Caco-2 (cell line): ENCODE results near the gene ENTPD7. TPM values are rescaled to one million over a fixed set of nuclear protein-coding genes. Genes with fewer than 3 reads are reported as not detected.
"Not testable (repeated sequence)": the region's sequence is repeated elsewhere in the genome, so short reads cannot be mapped to it uniquely, and the experiment has no call there.

ENCODE experiments used
- BruUV-seq: library from RNA; stranded (reverse); fragments of 400-500 nt; replicated peaks from 2 replicates; lab custom pipeline; 2021; lab: Mats Ljungman, UMichigan
- CTCF ChIA-PET: fragments of 300-600 bp; sonication (Branson Sonifier 250); formaldehyde crosslinking; loops from one replicate; lab custom pipeline; 2022; ENCODE audit warnings: antibody characterized with exemption; lab: Charles Lee
- POLR2A ChIA-PET: fragments of 300-600 bp; sonication (Branson Sonifier 250); formaldehyde crosslinking; loops from one replicate; lab custom pipeline; 2022; ENCODE audit warnings: antibody characterized with exemption; lab: Charles Lee
- DNase-seq, 2 experiments: peaks; one replicate each; pipeline versions ENCODE4 v3.0.0 to v3.0.0-alpha.2; 2020 to 2022
- H3K27me3 ChIP-seq: replicated peaks from 2 replicates; pipeline ENCODE4 v1.6.0; 2011; ENCODE audit warnings: low read length; ENCODE audit not compliant: control insufficient read depth, insufficient read depth
- H3K36me3 ChIP-seq: 2 replicates; pipeline ENCODE4 v1.5.1; 2011; ENCODE audit warnings: low read length; ENCODE audit not compliant: control insufficient read depth, insufficient read depth
- H3K4me1 ChIP-seq: fragments of 250-450 bp; sonication (Bioruptor Pico); 2 replicates; pipeline ENCODE4 v1.5.1; 2020; ENCODE audit warnings: mild to moderate bottlenecking
- H3K4me3 ChIP-seq: 2 replicates; pipeline ENCODE4 v1.5.1; 2011; ENCODE audit warnings: low read depth, mild to moderate bottlenecking, control low read depth, low read length
- H3K9me3 ChIP-seq: fragments of 250-450 bp; sonication (Bioruptor Pico); 2 replicates; pipeline ENCODE4 v1.5.1; 2020; ENCODE audit warnings: mild to moderate bottlenecking, moderate library complexity
- H3K27ac Mint-ChIP-seq: one replicate; pipeline ENCODE4 v1.8.0; 2022; ENCODE audit warnings: mixed read lengths; ENCODE audit not compliant: unreplicated experiment
- H3K27me3 Mint-ChIP-seq: one replicate; pipeline ENCODE4 v1.8.0; 2022; ENCODE audit warnings: mixed read lengths; ENCODE audit not compliant: insufficient read depth, unreplicated experiment
- H3K36me3 Mint-ChIP-seq: one replicate; pipeline ENCODE4 v1.8.0; 2022; ENCODE audit warnings: mild to moderate bottlenecking, mixed read lengths; ENCODE audit not compliant: insufficient read depth, unreplicated experiment
- H3K4me1 Mint-ChIP-seq: one replicate; pipeline ENCODE4 v1.8.0; 2022; ENCODE audit warnings: low read depth, mixed read lengths; ENCODE audit not compliant: unreplicated experiment
- H3K4me3 Mint-ChIP-seq: one replicate; pipeline ENCODE4 v1.8.0; 2022; ENCODE audit warnings: mild to moderate bottlenecking, moderate library complexity, mixed read lengths; ENCODE audit not compliant: unreplicated experiment
- H3K9me3 Mint-ChIP-seq: one replicate; pipeline ENCODE4 v1.8.0; 2022; ENCODE audit warnings: mixed read lengths; ENCODE audit not compliant: unreplicated experiment
- intact Hi-C: fragments of 100-400 bp; cut with micrococcal nuclease; formaldehyde crosslinking; loops from one replicate; pipeline ENCODE4 v1.10.0; 2022; ENCODE audit not compliant: unreplicated experiment
- total RNA-seq: library from RNA; stranded (reverse); gene quantifications from 2 replicates; pipeline ENCODE4 v1.2.3, GENCODE V29; 2022
- TF ChIP-seq, protein P1 (sequence below), 2 experiments: fragments of 200-600 bp in 1 of 2; IDR thresholded peaks; 1 replicate in 1 of 2; 2 replicates in 1 of 2; pipeline versions ENCODE4 v1.5.1 to v1.8.0; 2011 to 2022; ENCODE audit warnings: antibody characterized with exemption in 1 of 2, control low read depth in 1 of 2, inconsistent platforms in 1 of 2, low read depth in 1 of 2, low read length in 1 of 2, mild to moderate bottlenecking in 1 of 2, moderate library complexity in 1 of 2; ENCODE audit not compliant: insufficient read depth in 1 of 2, severe bottlenecking in 1 of 2, unreplicated experiment in 1 of 2

ENTPD7 gene
- total RNA-seq, 1 experiment from 2014 or later, result 36.0 TPM

DNA sequence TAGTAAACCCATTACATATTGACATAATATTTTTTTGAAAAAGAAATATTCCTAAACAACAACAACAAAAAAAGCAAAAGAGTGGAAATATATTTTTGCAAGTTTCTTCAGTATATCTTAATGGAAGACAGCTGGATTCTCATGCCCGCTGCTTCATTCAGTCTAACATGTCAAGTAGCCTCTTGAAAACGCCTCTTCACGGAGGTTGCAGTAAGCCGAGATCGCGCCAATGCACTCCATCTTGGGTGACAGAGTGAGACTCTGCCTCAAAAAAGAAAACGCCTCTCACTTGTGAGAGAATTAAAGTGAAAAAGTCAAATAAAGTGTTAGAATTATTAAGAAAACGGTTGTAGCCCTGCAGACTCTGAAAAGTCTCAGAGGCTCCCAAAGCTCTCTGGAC is 74.1 kb downstream of the ENTPD7 start:
- Histone ChIP-seq H3K4me3 (peak overlapping the region; percentile 23), H3K4me1 (no peaks in the 10 kb centered on the region; the same call in 1 of the 2 replicates), H3K36me3 (no peaks in the 10 kb centered on the region; the same call in 1 of the 2 replicates), H3K27me3 (no peaks in the 10 kb centered on the region), H3K9me3 (no peaks in the 10 kb centered on the region)
- POLR2A ChIA-PET, result interaction anchor here (0.8 to 1.9 kb wide), 2 partner anchors 112 to 113 kb away, joined by 3 to 12 read pairs; partner anchors contain the start of gene SLC25A28
- no peaks in the 10 kb centered on the region for H3K9me3 Mint-ChIP-seq
- H3K36me3 Mint-ChIP-seq, result peaks cover 57% of the 10 kb centered on the region
- no peak overlapping the region for H3K27ac Mint-ChIP-seq
- BruUV-seq, result no TSS peak
- TF ChIP-seq, protein P1, sequence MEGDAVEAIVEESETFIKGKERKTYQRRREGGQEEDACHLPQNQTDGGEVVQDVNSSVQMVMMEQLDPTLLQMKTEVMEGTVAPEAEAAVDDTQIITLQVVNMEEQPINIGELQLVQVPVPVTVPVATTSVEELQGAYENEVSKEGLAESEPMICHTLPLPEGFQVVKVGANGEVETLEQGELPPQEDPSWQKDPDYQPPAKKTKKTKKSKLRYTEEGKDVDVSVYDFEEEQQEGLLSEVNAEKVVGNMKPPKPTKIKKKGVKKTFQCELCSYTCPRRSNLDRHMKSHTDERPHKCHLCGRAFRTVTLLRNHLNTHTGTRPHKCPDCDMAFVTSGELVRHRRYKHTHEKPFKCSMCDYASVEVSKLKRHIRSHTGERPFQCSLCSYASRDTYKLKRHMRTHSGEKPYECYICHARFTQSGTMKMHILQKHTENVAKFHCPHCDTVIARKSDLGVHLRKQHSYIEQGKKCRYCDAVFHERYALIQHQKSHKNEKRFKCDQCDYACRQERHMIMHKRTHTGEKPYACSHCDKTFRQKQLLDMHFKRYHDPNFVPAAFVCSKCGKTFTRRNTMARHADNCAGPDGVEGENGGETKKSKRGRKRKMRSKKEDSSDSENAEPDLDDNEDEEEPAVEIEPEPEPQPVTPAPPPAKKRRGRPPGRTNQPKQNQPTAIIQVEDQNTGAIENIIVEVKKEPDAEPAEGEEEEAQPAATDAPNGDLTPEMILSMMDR (IDR thresholded peaks at IDR 0.05; ENCODE audit: insufficient read depth in 1 of 2, low read depth in 1 of 2, low read length in 1 of 2, severe bottlenecking in 1 of 2, unreplicated experiment in 1 of 2), result no peak
- intact Hi-C loops, result no loop called here
- no peak for DNase-seq
- H3K4me1 Mint-ChIP-seq, result peaks cover 13% of the 10 kb centered on the region
- H3K4me3 Mint-ChIP-seq, result peak overlapping the region; percentile 96
- CTCF ChIA-PET, result interaction anchor here (1.6 to 2.0 kb wide), 2 partner anchors 49 to 74 kb away, joined by 5 to 9 read pairs; partner anchors contain the start of genes ABCC2 and ENTPD7
- no peaks in the 10 kb centered on the region for H3K27me3 Mint-ChIP-seq

DNA sequence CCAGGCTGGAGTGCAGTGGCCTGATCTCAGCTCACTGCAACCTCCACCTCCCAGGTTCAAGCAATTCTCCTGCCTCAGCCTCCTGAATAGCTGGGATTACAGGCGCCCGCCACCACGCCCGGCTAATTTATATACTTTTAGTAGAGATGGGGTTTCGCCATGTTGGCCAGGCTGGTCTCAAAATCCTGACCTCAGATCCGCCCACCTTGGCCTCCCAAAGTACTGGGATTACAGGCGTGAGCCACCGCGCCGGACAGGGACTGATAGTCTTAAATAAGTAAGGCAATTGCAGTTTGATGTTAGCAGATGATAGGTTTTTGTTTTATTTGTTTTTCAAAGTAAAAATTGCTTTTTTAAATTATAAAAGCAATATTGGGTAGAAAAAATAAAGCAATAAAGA is 74.8 kb downstream of the ENTPD7 start:
- H3K9me3 ChIP-seq, DNase-seq, H3K27ac Mint-ChIP-seq, H3K4me1 ChIP-seq, H3K36me3 ChIP-seq, H3K9me3 Mint-ChIP-seq, H3K4me3 ChIP-seq, H3K27me3 Mint-ChIP-seq, H3K27me3 ChIP-seq, CTCF ChIA-PET, BruUV-seq, intact Hi-C loops: not testable (repeated sequence)
- Mint-ChIP-seq H3K4me3 (peak overlapping the region; percentile 96), H3K4me1 (peaks cover 13% of the 10 kb centered on the region), H3K36me3 (peaks cover 58% of the 10 kb centered on the region)
- POLR2A ChIA-PET, result interaction anchor here (0.8 kb wide), 1 partner anchor 113 kb away, joined by 3 read pairs; no protein-coding TSS in a partner anchor

DNA sequence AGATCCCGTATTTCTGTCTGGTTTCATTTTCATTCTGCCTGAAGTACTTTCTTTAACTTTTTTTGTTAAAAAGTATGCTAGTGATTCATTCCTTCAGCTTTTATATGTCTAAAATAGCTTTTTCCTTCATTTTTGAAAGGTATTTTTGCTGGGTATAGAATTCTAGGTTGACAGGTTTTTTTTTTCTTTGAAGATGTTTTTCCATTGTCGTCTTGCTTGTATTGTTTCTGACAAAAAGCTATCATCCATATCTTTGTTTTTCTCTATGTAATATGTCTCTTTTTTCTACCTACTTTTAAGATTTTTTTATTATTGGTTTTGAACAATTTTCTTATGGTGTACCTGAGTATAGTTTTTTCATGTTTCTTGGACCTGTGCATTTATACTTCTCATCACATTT is 81.0 kb downstream of the ENTPD7 start:
- CTCF ChIA-PET, result no interaction called here
- POLR2A ChIA-PET, result no interaction called here
- no peak overlapping the region for H3K27ac Mint-ChIP-seq
- H3K27me3 ChIP-seq, result no peaks in the 10 kb centered on the region
- H3K4me3 Mint-ChIP-seq, result no peak overlapping the region
- peaks cover 1% of the 10 kb centered on the region for H3K36me3 ChIP-seq
- H3K4me1 ChIP-seq, result no peaks in the 10 kb centered on the region
- intact Hi-C loops, result no loop called here
- TF ChIP-seq, protein P1 (IDR thresholded peaks at IDR 0.05; ENCODE audit: insufficient read depth in 1 of 2, low read depth in 1 of 2, low read length in 1 of 2, severe bottlenecking in 1 of 2, unreplicated experiment in 1 of 2), result no peak
- peaks cover 80% of the 10 kb centered on the region for H3K36me3 Mint-ChIP-seq
- no peaks in the 10 kb centered on the region for H3K4me1 Mint-ChIP-seq
- peaks cover 33% of the 10 kb centered on the region for H3K9me3 Mint-ChIP-seq
- H3K9me3 ChIP-seq, result peaks cover 6% of the 10 kb centered on the region; the same call in 1 of the 2 replicates
- no peak for DNase-seq
- no peak overlapping the region for H3K4me3 ChIP-seq
- no TSS peak for BruUV-seq
- H3K27me3 Mint-ChIP-seq, result no peaks in the 10 kb centered on the region
